Renal cortex interstitium (tissue), 11 donors: Measurements from ENCODE around the gene AEBP1. TPM values are rescaled to one million over a fixed set of nuclear protein-coding genes. Genes with fewer than 3 reads are reported as not detected.
"Not testable (repeated sequence)": the region's sequence is repeated elsewhere in the genome, so short reads cannot be mapped to it uniquely, and the experiment has no call there.

Experiments used
- DNase-seq, 11 donors: peaks; one replicate each; pipeline ENCODE4 v3.0.0-alpha.2; 2013; ENCODE audit warnings: low read depth in 9 of 11, low spot score in 4 of 11; ENCODE audit errors: extremely low read depth in 1 of 11
- polyA plus RNA-seq, 3 donors: library from polyadenylated mRNA; unstranded; fragments of 120-200 nt; gene quantifications; one replicate each; pipeline ENCODE4 v1.2.1, GENCODE V29; 2013; ENCODE audit not compliant: insufficient read length in 3 of 3

Gene AEBP1
- polyA plus RNA-seq, 3 donors: 64.9 to 81.7 (median 79.6) TPM

GRCh38 chr7:44126574-44126973, 22.4 kb downstream of the AEBP1 start:
- DNase-seq: not testable (repeated sequence)

- DNase-seq: no peak
Measured at GRCh38 chr7:44127161-44127560, 23.0 kb downstream of the AEBP1 start.

- DNase-seq: no peak
Measured at GRCh38 chr7:44128721-44129582, 24.8 kb downstream of the AEBP1 start.

- DNase-seq: no peak
Measured at GRCh38 chr7:44131173-44132029, 27.3 kb downstream of the AEBP1 start.

GRCh38 chr7:44132039-44132438, 27.9 kb downstream of the AEBP1 start:
- no peak for DNase-seq

- no peak for DNase-seq
Measured at GRCh38 chr7:44133295-44133694, 29.1 kb downstream of the AEBP1 start.

GRCh38 chr7:44134943-44135628, 30.9 kb downstream of the AEBP1 start:
- no peak for DNase-seq

GRCh38 chr7:44136731-44137130, 32.6 kb downstream of the AEBP1 start:
- no peak for DNase-seq

GRCh38 chr7:44138698-44139097, 34.6 kb downstream of the AEBP1 start:
- no peak for DNase-seq

GRCh38 chr7:44139311-44140010, 35.3 kb downstream of the AEBP1 start:
- DNase-seq: no peak

- DNase-seq: no peak
Measured at GRCh38 chr7:44140341-44140740, 36.2 kb downstream of the AEBP1 start.

- no peak for DNase-seq
Measured at GRCh38 chr7:44141221-44141850, 37.2 kb downstream of the AEBP1 start, which contains the start of gene MYL7. Gene MYL7 (minus strand): TSS chr7:44141332. CDS start chr7:44141305, 27 bp downstream.

GRCh38 chr7:44142028-44142427, 37.9 kb downstream of the AEBP1 start:
- no peak for DNase-seq

- DNase-seq: no peak
Measured at GRCh38 chr7:44143646-44144250, 39.6 kb downstream of the AEBP1 start.

- DNase-seq: no peak
Measured at GRCh38 chr7:44144426-44144967, 40.4 kb downstream of the AEBP1 start.

- no peak for DNase-seq
Measured at GRCh38 chr7:44144968-44145478, 40.9 kb downstream of the AEBP1 start.

- no peak for DNase-seq
Measured at GRCh38 chr7:44145479-44145968, 41.4 kb downstream of the AEBP1 start.
